Stimulated activated CD8-positive, alpha-beta memory T cell treated with anti-CD3 and anti-CD28 coated beads, Interleukin-12 subunit alpha, Interleukin-12 subunit beta, amount 100 ng/mL, for 1 hour (primary cell): ENCODE measurements around the gene PLPPR3.

Experiments
- DNase-seq: peaks from one replicate; pipeline ENCODE4 v3.0.0-alpha.2; 2020; ENCODE audit warnings: low read depth

The PLPPR3 gene

GRCh38 chr19:796692-797527, 24.8 kb downstream of the PLPPR3 start, which contains the start of gene PTBP1:
TSS of gene PTBP1 (plus strand) at chr19:797452. CDS start at chr19:797498, 46 bp downstream.
- DNase-seq: peak; percentile 99

GRCh38 chr19:795691-796581, 25.8 kb downstream of the PLPPR3 start:
- DNase-seq: no peak

DNA sequence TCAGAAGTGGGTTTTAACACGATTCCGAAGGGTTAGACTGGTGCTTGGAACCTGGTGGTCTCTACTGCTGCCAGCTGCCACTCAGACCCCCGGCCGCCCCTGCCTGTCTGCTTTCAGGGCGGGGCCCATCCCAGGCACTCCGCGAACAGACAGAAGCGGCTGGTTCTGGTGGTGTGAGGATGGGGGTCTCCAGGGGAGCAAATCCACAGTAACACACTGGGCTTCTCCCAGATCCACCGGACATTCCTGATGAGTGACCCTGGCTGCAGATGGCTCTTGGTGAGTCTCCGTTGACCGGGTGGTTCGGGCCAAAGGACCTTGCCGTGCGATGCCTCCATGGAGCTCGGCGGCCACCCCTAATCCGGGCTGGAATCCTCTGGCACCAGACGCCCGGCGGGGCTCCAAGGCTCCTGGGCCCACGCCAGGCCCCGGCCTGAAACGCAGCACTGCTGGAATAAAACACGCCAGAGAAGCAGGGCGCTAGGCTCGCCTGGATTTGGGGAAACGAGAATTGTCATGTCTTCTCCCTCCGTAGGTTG, 26.6 kb downstream of the PLPPR3 start:
- DNase-seq: no peak

DNA sequence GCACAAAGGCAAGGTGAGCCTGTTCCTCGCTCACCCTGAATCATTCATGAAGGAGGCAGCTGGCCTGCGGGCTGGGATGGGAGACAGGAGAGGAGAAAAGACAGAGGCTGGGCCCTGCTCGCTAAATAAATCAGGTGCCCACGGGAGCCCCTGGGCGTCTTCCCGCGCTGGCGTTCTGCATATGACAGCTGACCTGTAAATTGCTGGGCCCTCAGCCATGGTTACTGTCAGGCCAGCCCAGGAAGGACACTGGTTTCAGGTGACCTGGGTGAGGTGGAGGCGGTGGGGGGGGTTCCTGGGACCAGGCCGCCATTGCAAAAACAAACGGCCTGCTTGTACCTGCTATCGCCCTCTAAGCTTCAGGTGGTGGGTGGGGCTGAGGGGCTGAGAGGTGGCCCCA, 27.9 kb downstream of the PLPPR3 start:
- no peak for DNase-seq

- no peak for DNase-seq
Observed at GRCh38 chr19:792306-792885, 29.4 kb downstream of the PLPPR3 start.

DNA sequence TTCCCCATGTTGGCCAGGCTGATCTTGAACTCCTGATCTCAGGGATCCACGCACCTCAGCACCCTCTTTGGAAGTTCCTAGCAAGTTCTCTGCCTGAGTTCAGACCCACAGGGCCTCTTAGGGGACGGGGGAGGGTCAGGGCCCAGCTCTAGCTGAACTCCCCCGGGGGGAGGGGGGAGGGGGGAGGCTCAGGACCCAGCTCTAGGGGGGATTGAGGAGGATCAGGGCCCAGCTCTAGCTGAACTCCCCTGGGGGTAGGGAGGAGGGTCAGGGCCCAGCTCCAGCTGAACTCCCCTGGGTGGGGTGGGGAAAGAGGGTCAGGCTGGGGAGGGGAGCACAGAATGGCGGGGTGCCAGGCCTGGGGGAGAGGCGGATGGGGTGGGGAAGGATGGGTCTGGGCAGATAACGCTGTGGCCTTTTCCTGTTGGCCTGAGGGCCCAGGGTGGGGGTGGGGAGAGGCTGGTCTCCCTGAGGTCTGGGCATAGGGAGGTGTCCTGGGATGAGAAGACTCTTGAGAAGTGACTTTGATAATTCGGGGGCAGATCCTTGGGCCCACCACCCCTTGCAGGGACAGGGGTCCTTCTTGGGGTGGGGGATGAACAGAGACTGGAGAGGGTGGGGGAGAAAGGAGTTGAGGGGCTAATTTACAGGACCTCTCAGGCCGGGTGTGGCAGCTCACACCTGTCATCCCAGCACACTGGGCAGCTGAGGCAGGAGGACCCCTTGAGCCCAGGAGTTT, 30.0 kb downstream of the PLPPR3 start:
- DNase-seq: no peak

DNA sequence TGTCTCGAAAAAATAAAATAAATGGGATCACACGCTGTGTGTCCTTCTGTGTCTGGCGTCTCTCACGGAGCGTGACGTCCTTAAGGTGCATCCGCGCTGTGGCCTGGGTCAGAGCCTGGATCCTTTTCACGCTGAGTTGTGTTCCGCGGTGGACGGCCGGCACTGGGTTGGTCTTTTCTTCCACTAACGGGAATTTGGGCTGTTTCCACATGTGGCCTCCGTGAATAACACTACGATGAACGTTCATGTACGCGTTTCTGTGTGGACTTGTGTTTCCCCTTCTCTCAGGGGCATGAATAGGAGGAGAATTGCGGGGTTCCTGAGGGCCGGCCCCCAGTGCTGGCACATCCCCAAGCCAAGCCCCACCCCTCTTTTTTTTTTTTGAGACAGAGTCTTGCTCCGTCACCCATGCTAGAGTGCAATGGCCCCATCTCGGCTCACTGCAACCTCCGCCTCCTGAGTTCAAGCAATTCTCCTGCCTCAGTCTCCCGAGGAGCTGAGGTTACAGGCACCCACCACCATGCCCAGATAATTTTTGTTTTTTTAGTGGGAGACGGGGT, 30.7 kb downstream of the PLPPR3 start:
- no peak for DNase-seq

GRCh38 chr19:789701-790060, 32.1 kb downstream of the PLPPR3 start:
- DNase-seq: no peak

GRCh38 chr19:788983-789700, 32.6 kb downstream of the PLPPR3 start:
- no peak for DNase-seq

- DNase-seq: no peak
Observed at GRCh38 chr19:788686-788982, 33.1 kb downstream of the PLPPR3 start.

DNA sequence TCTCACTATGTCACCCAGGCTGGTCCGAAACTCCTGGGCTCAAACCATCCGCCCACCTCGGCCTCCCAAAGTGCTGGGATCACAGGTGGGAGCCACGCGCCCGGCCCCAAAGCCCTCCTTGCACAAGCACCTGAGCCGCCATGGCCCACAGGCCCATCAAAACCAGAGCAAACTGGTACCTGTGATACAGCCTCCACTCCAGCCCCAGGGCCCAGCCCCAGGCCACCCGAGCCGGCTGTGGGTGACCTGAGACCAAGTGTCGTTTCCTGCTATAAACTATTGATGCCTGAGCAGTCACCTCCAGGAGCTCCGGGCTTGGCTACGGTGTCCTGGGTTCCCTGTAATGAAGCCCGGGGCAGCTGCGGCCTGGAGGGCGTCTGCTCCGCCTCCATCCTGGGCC, 34.2 kb downstream of the PLPPR3 start:
- DNase-seq: no peak

DNA sequence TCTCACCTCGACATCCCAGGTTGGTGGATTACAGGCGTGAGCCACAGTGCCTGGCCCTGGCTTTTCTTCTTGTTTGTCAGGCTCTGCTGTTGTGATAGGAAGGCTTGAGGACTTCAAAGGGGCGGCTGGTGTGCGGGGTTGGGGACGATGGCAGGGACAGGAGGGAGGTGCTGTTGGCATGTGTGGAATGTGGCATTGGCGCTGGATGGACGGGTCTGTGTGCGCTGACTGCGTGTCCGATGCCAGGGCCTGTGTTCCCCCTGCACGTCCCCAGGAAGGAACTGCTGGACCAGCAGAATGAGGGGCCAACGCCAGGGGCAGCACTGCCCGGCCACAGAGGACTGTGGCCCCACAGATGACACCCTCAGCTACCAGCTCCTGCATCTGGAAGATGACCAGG, 37.2 kb downstream of the PLPPR3 start:
- no peak for DNase-seq

DNA sequence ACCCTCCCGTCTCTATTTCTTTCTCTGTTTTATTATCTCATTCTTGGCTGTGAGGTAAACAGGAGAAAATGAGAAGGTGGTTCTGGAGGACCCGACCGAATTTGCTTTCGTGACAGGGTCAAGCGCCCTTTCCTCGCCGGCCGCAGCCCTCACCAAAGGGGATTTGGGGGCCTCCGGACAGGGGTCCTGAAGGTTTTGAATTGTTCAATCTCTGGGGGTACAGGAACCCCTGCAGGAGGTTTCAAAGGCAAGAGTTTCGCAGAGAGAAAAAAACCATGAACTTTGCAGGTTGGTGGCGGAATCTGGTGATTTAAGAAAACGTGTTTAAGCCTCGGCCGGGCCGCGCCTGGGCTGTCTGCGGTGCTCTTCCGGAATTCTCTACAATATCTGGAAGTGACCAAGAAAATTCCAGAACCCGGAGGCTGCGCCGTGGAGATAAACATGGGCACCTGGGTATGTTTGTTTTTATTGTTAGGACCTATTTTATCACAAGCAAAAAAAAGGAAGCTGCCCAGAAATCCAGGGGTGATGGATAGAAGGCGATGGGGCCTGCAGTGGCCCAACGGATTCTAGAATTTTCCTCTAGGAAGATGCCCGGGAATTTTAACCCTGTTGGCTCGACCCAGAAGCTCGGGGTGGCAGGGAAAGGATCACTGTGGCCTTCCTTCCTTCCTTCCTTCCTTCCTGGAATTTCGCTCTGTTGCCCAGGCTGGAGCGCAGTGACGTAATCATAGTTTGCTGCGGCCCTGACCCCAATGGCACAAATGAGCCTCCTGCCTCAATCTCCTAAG, 38.7 kb downstream of the PLPPR3 start:
- DNase-seq: no peak

GRCh38 chr19:782185-782877, 39.4 kb downstream of the PLPPR3 start:
- no peak for DNase-seq

- no peak for DNase-seq
Observed at GRCh38 chr19:781800-782184, 40.0 kb downstream of the PLPPR3 start.

DNA sequence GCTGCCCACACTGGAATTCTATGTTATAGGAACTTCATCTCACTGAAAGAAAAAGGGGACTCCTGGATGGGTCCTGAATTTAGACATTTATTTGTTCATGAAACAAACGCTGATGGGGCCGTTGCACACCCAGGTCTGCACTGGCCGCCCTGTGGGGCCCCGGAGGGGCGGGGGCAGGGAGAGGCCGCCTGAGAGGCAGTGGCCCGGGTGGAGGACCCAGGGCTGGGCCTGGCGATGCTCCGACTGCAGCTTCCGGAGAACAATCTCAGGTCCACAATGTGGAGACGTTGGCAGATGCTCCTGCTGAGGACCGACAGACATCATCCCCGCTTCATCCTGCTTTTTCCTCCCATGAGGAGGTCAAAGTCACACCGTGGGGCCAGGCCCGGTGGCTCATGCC, 40.8 kb downstream of the PLPPR3 start:
- no peak for DNase-seq

DNA sequence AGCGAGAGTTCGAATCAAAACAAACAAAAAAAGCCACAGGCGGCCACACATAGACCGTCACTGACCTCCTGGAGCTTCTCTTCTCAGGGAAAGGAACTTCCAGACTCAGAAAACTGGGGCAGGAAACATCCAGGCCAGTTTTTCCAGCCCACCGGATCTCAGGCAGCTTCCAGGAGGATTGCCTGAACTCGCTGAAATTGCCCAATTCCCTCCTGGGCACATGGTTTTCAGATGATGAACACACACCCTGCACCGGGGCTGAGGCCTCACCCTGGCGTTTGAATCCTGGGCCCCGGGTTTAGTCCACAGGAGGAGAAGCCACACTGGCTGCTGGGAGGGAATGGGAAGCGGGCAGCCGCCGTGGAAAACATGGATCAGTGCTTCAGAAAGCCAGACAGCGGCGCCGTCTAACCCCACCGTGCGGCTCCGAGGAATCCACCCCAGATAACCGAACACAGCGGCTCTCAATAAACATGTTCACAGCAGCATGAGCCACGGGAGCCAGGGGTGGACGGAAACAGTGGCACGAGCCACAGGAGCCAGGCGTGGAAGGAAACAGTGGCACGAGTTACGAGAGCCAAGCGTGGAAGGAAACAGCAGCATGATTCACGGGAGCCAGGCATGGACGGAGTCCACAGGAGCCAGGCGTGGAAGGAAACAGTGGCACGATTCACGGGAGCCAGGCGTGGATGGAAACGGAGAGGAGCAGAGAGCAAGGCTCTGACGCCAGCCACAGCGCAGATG, 42.7 kb downstream of the PLPPR3 start:
- DNase-seq: no peak

GRCh38 chr19:776549-776948, 45.2 kb downstream of the PLPPR3 start:
- no peak for DNase-seq
